ENCODE results near the gene ARL1. TPM values are rescaled to one million over a fixed set of nuclear protein-coding genes. Genes with fewer than 3 reads are reported as not detected.
"Not testable (repeated sequence)": the region's sequence is repeated elsewhere in the genome, so short reads cannot be mapped to it uniquely, and the experiment has no call there.

Gene ARL1
- total and polyA plus RNA-seq, 9 of the 15 experiments (the other 6 are each of a cell fraction or from before 2014, with no cell fraction given), result 53.0 to 127 (median 68.6) TPM

DNA sequence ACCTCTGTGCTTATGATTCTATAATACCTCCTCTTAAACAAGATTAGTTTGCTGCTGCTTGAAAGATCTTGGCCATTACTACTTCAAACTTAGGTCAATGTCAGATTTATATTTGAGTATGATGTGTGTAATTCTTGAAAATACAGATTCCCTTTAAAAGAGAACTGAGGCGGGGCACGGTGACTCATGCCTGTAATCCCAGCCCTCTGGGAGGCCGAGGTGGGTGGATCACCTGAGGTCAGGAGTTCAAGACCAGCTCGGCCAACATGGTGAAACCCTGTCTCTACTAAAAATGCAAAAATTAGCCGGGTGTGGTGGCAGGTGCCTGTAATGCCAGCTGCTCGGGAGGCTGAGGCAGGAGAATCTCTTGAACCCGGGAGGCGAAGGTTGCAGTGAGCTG is 2.6 kb upstream of the ARL1 start:
- BruUV-seq (replicated peaks); H3K9ac ChIP-seq (ENCODE audit: insufficient read depth in 1 of 2, low read depth in 2 of 2, low read length in 2 of 2); H3K9me1 ChIP-seq (ENCODE audit: control insufficient read depth, insufficient read depth, low read length); H3K27me3 ChIP-seq (ENCODE audit: control insufficient read depth in 2 of 2, insufficient read depth in 2 of 2, low read length in 2 of 2); FAIRE-seq; H3K36me3 ChIP-seq (ENCODE audit: control insufficient read depth, insufficient read depth, low read length); H4K20me1 ChIP-seq (replicated peaks; ENCODE audit: control insufficient read depth, insufficient read depth, low read length); ATAC-seq; H3K4me2 ChIP-seq (ENCODE audit: insufficient read depth, low read length); H3K27ac ChIP-seq (ENCODE audit: extremely low read depth, low read depth, low read length); POLR2A ChIA-PET; H2AFZ ChIP-seq (ENCODE audit: low read depth, low read length); CTCF ChIA-PET (ENCODE audit: low intra/inter-chr PET ratio); H3K9me3 ChIP-seq (replicated peaks; ENCODE audit: control insufficient read depth, insufficient read depth, low read depth, low read length); H3K4me3 ChIP-seq; TF ChIP-seq JUND (tag; IDR thresholded peaks at IDR 0.05; ENCODE audit: borderline replicate concordance, low read depth, low read length): not testable (repeated sequence)
- 33% methylated on average over 8 of the region's 8 CpGs for whole genome bisulfite sequencing (ENCODE audit: insufficient coverage, low coverage, missing lambda C conversion rate)
- Histone ChIP-seq H3K79me2 (ENCODE audit: control insufficient read depth, insufficient read depth, low read length) (peaks cover 39% of the 10 kb centered on the region), H3K4me1 (replicated peaks in 1 of 2; ENCODE audit: control insufficient read depth in 2 of 2, insufficient read depth in 2 of 2, low read length in 2 of 2) (peaks cover 9 to 14% of the 10 kb centered on the region in 2 experiments; a peak in 3 of 5 replicates)
- in situ Hi-C loops (cut with MboI), result loop anchor here (5.0 to 25.0 kb wide), 3 partner anchors 352 to 1402 kb away; no protein-coding TSS in a partner anchor
- peak in 1 of 4 experiments; percentile 34 for DNase-seq (ENCODE audit: extremely low read depth in 1 of 4, low spot score in 3 of 4)
- intact Hi-C loops (cut with micrococcal nuclease), result loop anchor here (5.0 to 10.0 kb wide), 5 partner anchors 165 to 507 kb away; no protein-coding TSS in a partner anchor
- TF ChIP-seq NR2C1 (IDR thresholded peaks at IDR 0.05), result 0 out of 2 replicates have a peak, but pooled peaks have one; percentile 23
- peak; percentile 42; the same call in 1 of the 2 replicates for TF ChIP-seq NR2C1 (tag; IDR thresholded peaks at IDR 0.05)
- TF ChIP-seq FOSL1 (tag; conservative IDR thresholded peaks at IDR 0.05), result peak; percentile 39; the same call in 1 of the 2 replicates
- peak; percentile 56 for TF ChIP-seq DPF2 (IDR thresholded peaks at IDR 0.05)
- TF ChIP-seq EGR1 (conservative IDR thresholded peaks at IDR 0.05), result peak; percentile 79
- TF ChIP-seq, protein P1, sequence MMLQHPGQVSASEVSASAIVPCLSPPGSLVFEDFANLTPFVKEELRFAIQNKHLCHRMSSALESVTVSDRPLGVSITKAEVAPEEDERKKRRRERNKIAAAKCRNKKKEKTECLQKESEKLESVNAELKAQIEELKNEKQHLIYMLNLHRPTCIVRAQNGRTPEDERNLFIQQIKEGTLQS (IDR thresholded peaks at IDR 0.05), result peak; percentile 80
- TF ChIP-seq, protein P1 (CRISPR knock-in tag; conservative IDR thresholded peaks at IDR 0.05), result not testable (repeated sequence)
- TF ChIP-seq JUND (IDR thresholded peaks at IDR 0.05; ENCODE audit: borderline replicate concordance, low read depth, low read length), result peak; percentile 40; the same call in 1 of the 2 replicates
- peak; percentile 49; the same call in 1 of the 2 replicates for TF ChIP-seq SMARCA4 (IDR thresholded peaks at IDR 0.05)
- TF ChIP-seq ARID1B (IDR thresholded peaks at IDR 0.05), result peak; percentile 39

All from K562 (cell line).